ENCODE data around the gene CHMP1A.
"Not testable (repeated sequence)": the region's sequence is repeated elsewhere in the genome, so short reads cannot be mapped to it uniquely, and the experiment has no call there.

Gene CHMP1A

GRCh38 chr16:89691986-89692569, 34.6 kb upstream of the CHMP1A start:
- no peak for DNase-seq

- DNase-seq, result no peak
These were observed 33.9 kb upstream of the CHMP1A start for GRCh38 chr16:89691231-89691985.

GRCh38 chr16:89690392-89690901, 32.9 kb upstream of the CHMP1A start:
- no peak for DNase-seq

DNA sequence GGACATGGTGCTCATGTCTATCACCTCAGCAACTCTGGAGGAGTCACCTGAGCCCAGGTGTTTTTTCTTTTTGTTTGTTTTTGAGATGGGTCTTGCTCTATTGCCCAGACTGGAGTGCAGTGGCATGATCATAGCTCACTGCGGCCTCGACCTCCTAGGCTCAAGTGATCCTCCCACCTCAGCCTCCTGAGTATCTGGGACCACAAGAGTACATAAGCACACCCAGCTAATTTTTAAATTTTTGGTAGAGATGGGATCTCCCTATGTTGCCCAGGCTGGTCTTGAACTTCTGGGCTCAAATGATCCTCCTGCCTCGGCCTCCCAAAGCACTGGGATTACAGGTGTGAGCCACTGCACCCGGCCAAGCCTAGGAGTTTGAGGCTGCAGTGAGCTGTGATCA, 32.1 kb upstream of the CHMP1A start:
- not testable (repeated sequence) for DNase-seq

DNA sequence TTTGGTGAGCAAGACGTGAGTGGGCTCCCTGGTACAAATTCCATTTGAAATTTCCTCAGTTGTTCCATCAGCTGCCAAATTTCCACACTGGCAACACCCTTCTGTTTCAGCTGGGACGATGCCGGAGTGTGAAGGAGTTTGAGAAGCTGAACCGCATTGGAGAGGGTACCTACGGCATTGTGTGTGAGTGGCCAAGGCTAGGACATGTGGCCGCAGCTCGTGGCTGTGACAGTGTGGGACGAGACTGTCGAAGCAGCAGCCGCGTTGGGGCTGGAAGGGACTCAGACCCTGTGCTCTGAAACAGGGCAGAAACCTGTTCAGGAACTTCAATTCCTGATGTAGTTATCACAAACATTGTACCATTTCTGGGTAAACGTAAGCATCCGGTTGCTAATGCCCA, 31.6 kb upstream of the CHMP1A start:
- DNase-seq, result no peak

DNA sequence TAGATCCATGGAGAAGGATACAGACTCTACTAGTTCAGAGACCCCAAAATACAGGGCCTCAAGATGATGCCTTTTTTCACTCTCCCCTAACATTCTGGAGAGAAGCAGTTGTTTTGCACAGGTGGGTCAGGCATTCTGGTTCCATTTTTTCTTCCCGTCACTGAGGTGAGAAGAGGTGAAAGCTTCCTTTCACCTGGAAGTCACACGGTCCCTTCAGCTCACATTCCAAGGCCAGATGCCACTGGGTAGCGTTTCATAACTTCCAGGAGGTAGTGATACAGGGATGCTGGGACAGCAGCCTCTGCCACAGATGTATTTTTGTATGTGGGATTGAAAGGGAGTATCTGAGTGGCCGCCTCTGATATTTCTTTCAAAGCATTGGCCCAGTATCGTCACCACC, 30.9 kb upstream of the CHMP1A start:
- DNase-seq, result no peak

GRCh38 chr16:89687092-89687940, 29.8 kb upstream of the CHMP1A start:
- DNase-seq, result peak; percentile 49

DNA sequence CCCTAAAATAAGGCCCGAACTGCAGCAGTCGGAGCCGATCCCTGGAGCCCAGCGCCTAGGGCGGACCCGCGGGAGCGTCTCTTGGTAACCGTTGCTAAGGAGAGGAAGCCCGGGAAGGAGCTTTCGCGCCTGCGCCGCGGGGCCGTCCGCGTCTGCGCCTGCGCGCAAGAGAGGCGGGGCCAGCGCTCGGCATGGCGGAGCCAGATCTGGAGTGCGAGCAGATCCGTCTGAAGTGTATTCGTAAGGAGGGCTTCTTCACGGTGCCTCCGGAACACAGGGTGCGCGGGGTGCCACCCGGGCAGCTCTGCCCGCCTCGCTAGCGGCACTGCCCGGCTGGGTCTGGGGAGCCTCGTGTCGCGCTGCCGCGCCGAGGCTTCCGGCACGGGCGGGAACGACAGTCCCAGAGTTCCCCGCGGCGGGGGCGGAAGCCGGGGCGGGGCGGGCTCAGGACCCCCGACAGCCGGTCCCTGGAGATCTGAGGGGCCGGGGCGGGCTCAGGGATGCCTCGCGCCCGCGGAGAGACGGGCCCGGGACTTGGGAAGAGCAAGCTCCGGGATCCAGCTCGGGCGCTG, 29.1 kb upstream of the CHMP1A start, which contains the start of gene CDK10:
Gene CDK10, plus strand, starts transcription at position 170 of the 572 bp plus-strand sequence. Its CDS starts 22 bp downstream, at position 192.
- DNase-seq, result peak; percentile 96

GRCh38 chr16:89685916-89686315, 28.4 kb upstream of the CHMP1A start:
- DNase-seq, result no peak

DNA sequence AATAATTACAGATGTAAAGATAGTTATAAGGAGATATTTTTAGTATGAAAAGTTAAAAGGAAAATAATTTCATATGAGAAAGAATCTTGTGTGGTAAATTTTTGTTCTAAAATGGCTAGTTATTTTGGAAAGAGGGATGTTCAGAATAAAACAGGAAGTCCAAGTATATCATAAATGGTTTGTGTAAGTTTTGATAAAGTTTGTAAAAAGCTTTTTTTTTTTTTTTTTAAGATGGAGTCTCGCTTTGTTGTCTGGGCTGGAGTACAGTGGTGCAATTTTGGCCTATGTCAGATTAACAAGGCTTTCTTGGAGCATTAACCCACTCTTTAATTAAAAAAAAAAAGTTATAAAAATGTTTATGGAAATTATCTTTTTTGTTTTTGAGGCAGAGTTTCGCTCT, 20.8 kb upstream of the CHMP1A start:
- DNase-seq, result no peak

- no peak for DNase-seq
These were observed 14.9 kb upstream of the CHMP1A start for GRCh38 chr16:89672177-89672941.

GRCh38 chr16:89671565-89671964, 14.1 kb upstream of the CHMP1A start:
- DNase-seq, result not testable (repeated sequence)

GRCh38 chr16:89670496-89671431, 13.3 kb upstream of the CHMP1A start:
- no peak for DNase-seq

DNA sequence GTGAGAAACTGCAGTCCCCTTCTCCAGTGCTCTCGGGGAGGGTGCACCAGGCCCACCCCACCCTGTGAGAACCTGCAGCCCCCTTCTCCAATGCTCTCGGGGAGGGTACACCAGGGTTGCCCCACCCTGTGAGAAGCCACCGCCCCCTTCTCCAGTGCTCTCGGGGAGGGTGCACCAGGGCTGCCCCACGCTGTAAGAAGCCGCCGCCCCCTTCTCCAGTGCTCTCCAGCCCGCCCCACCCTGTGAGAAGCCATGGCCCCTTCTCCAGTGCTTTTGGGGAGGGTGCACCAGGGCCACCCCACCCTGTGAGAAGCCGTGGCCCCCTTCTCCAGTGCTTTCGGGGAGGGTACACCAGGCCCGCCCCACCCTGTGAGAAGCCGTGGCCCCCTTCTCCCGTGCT, 12.2 kb upstream of the CHMP1A start:
- DNase-seq, result no peak

DNA sequence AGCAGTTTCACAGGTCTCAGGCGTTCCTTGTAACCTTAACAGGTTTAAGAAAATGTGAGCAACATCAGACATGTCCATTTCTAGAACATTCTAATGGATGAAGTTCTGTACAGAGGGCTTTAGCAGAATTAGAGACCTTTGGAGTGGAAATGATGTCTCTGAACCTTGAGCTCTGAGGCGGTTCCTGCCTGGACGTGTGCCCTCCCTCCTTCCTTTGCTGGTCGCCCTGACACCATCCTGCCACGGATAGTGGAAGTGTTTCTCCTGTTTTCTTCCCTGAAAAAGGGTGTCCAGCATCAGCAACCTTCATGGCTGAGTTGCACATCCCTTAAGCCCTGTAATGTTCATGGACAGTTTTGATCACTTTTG, 11.3 kb upstream of the CHMP1A start:
- DNase-seq, result no peak

GRCh38 chr16:89667633-89668032, 10.1 kb upstream of the CHMP1A start:
- no peak for DNase-seq

GRCh38 chr16:89667000-89667399, 9.5 kb upstream of the CHMP1A start:
- DNase-seq, result peak; percentile 63

- not testable (repeated sequence) for DNase-seq
These were observed 6.7 kb upstream of the CHMP1A start for GRCh38 chr16:89664238-89664637.

GRCh38 chr16:89661215-89661614, 3.7 kb upstream of the CHMP1A start:
- no peak for DNase-seq

GRCh38 chr16:89660146-89660545, 2.6 kb upstream of the CHMP1A start:
- no peak for DNase-seq

GRCh38 chr16:89658221-89658879, 842 bp upstream of the CHMP1A start:
- DNase-seq, result peak; percentile 53
